Measurements from ENCODE around the gene UST.

Gene UST

DNA sequence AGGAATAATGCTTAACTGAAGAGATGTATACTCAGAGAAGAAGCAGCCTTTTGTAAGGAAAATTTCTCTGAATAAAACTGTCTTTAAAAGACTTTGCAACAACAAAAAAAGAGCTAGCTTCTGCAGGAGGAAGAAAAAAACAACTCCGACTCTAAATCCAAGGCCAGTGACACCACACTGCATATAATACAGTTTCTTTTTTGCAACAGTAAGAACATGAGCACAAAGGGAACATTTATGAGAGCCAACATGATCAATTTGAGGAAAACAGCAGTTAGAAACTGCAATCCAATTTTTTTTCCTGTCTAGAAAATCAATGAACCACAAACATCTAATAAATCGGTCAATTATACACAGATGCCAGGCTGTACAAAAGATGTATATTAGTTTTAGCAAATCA is 42.9 kb upstream of the UST start:
- Histone ChIP-seq H4K20me1 (ENCODE audit: insufficient read depth, low read length, poor library complexity, severe bottlenecking) (no peaks in the 10 kb centered on the region), H3K4me3 (ENCODE audit: low read length, poor library complexity, severe bottlenecking) (no peak overlapping the region), H3K4me2 (ENCODE audit: low read depth, low read length, poor library complexity, severe bottlenecking) (no peak overlapping the region), H3K9me3 (ENCODE audit: insufficient read depth, low read depth, low read length) (peaks cover 5% of the 10 kb centered on the region; the same call in 1 of the 2 replicates), H3F3A (ENCODE audit: low read depth) (no peaks in the 10 kb centered on the region), H3K4me1 (ENCODE audit: insufficient read depth, low read length, poor library complexity, severe bottlenecking) (no peaks in the 10 kb centered on the region), H3K9ac (ENCODE audit: low read depth, low read length, poor library complexity, severe bottlenecking) (no peak overlapping the region), H2AFZ (ENCODE audit: low read length) (no peak overlapping the region), H3K27me3 (ENCODE audit: insufficient read depth, low read length, poor library complexity, severe bottlenecking) (no peaks in the 10 kb centered on the region), H3K9me2 (replicated peaks; ENCODE audit: low read depth, low read length) (no peaks in the 10 kb centered on the region), H3K36me3 (ENCODE audit: insufficient read depth, low read length) (no peaks in the 10 kb centered on the region), H3K79me2 (ENCODE audit: insufficient read depth, low read length) (no peaks in the 10 kb centered on the region)
- TF ChIP-seq EZH2phosphoT487 (IDR thresholded peaks at IDR 0.05; ENCODE audit: borderline replicate concordance) = no peak
- TF ChIP-seq, protein P1, sequence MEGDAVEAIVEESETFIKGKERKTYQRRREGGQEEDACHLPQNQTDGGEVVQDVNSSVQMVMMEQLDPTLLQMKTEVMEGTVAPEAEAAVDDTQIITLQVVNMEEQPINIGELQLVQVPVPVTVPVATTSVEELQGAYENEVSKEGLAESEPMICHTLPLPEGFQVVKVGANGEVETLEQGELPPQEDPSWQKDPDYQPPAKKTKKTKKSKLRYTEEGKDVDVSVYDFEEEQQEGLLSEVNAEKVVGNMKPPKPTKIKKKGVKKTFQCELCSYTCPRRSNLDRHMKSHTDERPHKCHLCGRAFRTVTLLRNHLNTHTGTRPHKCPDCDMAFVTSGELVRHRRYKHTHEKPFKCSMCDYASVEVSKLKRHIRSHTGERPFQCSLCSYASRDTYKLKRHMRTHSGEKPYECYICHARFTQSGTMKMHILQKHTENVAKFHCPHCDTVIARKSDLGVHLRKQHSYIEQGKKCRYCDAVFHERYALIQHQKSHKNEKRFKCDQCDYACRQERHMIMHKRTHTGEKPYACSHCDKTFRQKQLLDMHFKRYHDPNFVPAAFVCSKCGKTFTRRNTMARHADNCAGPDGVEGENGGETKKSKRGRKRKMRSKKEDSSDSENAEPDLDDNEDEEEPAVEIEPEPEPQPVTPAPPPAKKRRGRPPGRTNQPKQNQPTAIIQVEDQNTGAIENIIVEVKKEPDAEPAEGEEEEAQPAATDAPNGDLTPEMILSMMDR (conservative IDR thresholded peaks at IDR 0.05; ENCODE audit: low read length) = no peak

DNA sequence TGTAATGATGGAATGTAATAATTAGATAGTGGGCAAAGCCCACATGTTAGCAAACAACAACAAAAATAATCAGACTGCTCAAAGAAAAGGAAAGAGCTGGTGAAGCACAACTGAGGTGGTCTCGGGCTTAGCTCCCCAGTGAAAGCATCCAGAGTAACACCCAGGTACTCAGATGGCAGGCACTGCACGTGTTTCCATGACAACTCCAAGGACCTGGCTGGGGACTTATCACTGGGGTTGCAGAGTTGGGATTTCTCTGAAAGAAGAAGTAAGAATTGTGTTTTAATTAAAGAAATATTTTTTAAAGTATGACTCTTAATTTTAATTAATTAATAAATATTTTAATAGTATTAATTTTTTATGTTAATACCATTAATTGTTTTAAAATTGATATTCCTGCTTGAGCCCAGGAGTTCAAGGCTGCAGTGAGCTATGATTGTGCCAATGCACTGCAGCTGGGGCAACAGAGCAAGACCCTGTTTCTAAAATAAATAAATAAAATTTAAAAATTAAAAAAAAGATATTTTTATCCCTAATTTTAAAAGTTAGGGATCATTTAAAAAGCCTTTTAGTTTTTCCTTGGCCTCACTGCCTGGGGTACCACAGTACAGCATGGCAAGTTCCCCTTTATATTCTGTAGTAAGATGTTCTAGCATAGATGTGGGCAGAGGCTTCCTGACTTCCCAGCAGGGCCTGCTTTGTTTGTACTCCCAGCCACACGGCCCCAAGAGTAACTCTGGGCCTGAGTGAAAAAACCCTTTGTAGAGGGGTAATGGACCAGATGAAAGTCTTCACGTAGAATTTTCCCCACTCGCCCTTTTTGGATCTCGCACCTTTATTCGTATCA is 42.2 kb upstream of the UST start:
- no peak overlapping the region for H2AFZ ChIP-seq (ENCODE audit: low read length)
- no peaks in the 10 kb centered on the region for H3F3A ChIP-seq (ENCODE audit: low read depth)
- no peak overlapping the region for H3K4me2 ChIP-seq (ENCODE audit: low read depth, low read length, poor library complexity, severe bottlenecking)
- no peaks in the 10 kb centered on the region for H3K4me1 ChIP-seq (ENCODE audit: insufficient read depth, low read length, poor library complexity, severe bottlenecking)
- H4K20me1 ChIP-seq (ENCODE audit: insufficient read depth, low read length, poor library complexity, severe bottlenecking) = no peaks in the 10 kb centered on the region
- H3K4me3 ChIP-seq (ENCODE audit: low read length, poor library complexity, severe bottlenecking) = no peak overlapping the region
- no peaks in the 10 kb centered on the region for H3K9me2 ChIP-seq (replicated peaks; ENCODE audit: low read depth, low read length)
- no peaks in the 10 kb centered on the region for H3K36me3 ChIP-seq (ENCODE audit: insufficient read depth, low read length)
- no peaks in the 10 kb centered on the region for H3K79me2 ChIP-seq (ENCODE audit: insufficient read depth, low read length)
- H3K9me3 ChIP-seq (ENCODE audit: insufficient read depth, low read depth, low read length) = peaks cover 5% of the 10 kb centered on the region; the same call in 1 of the 2 replicates
- H3K9ac ChIP-seq (ENCODE audit: low read depth, low read length, poor library complexity, severe bottlenecking) = no peak overlapping the region
- H3K27me3 ChIP-seq (ENCODE audit: insufficient read depth, low read length, poor library complexity, severe bottlenecking) = no peaks in the 10 kb centered on the region
- TF ChIP-seq, protein P1 (conservative IDR thresholded peaks at IDR 0.05; ENCODE audit: low read length) = no peak
- TF ChIP-seq EZH2phosphoT487 (IDR thresholded peaks at IDR 0.05; ENCODE audit: borderline replicate concordance) = no peak

DNA sequence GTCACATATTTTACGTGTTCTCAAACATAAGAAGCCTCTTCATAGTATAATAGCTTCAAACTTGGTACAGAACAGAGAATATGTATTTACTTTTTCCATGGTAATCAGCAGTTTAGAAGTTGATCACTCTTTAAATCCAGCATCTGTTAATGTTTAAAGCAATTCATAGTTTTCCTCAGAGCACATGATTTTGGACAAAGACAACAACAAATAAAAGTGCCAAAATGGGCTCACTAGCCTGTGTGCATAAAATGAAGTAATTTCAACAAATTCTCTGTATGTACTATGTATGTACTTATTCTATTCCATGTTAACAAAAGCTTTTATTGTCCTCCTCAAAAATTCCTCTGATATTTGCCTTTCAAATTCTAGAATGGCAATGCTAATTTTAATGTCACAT is 38.1 kb upstream of the UST start:
- TF ChIP-seq, protein P1 (conservative IDR thresholded peaks at IDR 0.05; ENCODE audit: low read length) = no peak
- TF ChIP-seq EZH2phosphoT487 (IDR thresholded peaks at IDR 0.05; ENCODE audit: borderline replicate concordance) = no peak
- Histone ChIP-seq H3K9ac (ENCODE audit: low read depth, low read length, poor library complexity, severe bottlenecking) (no peak overlapping the region), H4K20me1 (ENCODE audit: insufficient read depth, low read length, poor library complexity, severe bottlenecking) (no peaks in the 10 kb centered on the region), H3K27me3 (ENCODE audit: insufficient read depth, low read length, poor library complexity, severe bottlenecking) (no peaks in the 10 kb centered on the region), H3K4me1 (ENCODE audit: insufficient read depth, low read length, poor library complexity, severe bottlenecking) (no peaks in the 10 kb centered on the region), H2AFZ (ENCODE audit: low read length) (no peak overlapping the region), H3F3A (ENCODE audit: low read depth) (no peaks in the 10 kb centered on the region), H3K4me2 (ENCODE audit: low read depth, low read length, poor library complexity, severe bottlenecking) (no peak overlapping the region), H3K9me2 (replicated peaks; ENCODE audit: low read depth, low read length) (no peaks in the 10 kb centered on the region), H3K4me3 (ENCODE audit: low read length, poor library complexity, severe bottlenecking) (no peak overlapping the region), H3K9me3 (ENCODE audit: insufficient read depth, low read depth, low read length) (peaks cover 3% of the 10 kb centered on the region; the same call in 1 of the 2 replicates), H3K36me3 (ENCODE audit: insufficient read depth, low read length) (no peaks in the 10 kb centered on the region), H3K79me2 (ENCODE audit: insufficient read depth, low read length) (no peaks in the 10 kb centered on the region)

Measured in Loucy (cell line).